LNCAP (cell line): ENCODE data around the gene JMJD6.
A peak's percentile ranks its signal among the peaks of the same experiment; 100 is the strongest.

Experiments
- CTCF ChIP-seq: fragments of 450-650 bp; IDR thresholded peaks from 2 replicates; pipeline ENCODE4 v1.5.1; 2017; ENCODE audit warnings: mild to moderate bottlenecking

Gene JMJD6

GRCh38 chr17:76683011-76683755 is 43.2 kb downstream of the JMJD6 start:
- no peak; the same call in 1 of the 2 replicates for TF ChIP-seq CTCF

- no peak for TF ChIP-seq CTCF
These were observed 44.1 kb downstream of the JMJD6 start for GRCh38 chr17:76682296-76682695.

- TF ChIP-seq CTCF: peak; percentile 86
These were observed 44.9 kb downstream of the JMJD6 start for GRCh38 chr17:76681222-76682137.

- TF ChIP-seq CTCF: no peak
These were observed 47.2 kb downstream of the JMJD6 start for GRCh38 chr17:76679239-76679638.

- TF ChIP-seq CTCF: no peak
These were observed 48.1 kb downstream of the JMJD6 start for GRCh38 chr17:76678330-76678729.

GRCh38 chr17:76677406-76677805 is 49.0 kb downstream of the JMJD6 start:
- TF ChIP-seq CTCF: no peak

GRCh38 chr17:76676629-76677028 is 49.8 kb downstream of the JMJD6 start:
- TF ChIP-seq CTCF: no peak
